Measurements from ENCODE around the gene ZNF708.
"Not testable (repeated sequence)": the region's sequence is repeated elsewhere in the genome, so short reads cannot be mapped to it uniquely, and the experiment has no call there.

The ZNF708 gene

DNA sequence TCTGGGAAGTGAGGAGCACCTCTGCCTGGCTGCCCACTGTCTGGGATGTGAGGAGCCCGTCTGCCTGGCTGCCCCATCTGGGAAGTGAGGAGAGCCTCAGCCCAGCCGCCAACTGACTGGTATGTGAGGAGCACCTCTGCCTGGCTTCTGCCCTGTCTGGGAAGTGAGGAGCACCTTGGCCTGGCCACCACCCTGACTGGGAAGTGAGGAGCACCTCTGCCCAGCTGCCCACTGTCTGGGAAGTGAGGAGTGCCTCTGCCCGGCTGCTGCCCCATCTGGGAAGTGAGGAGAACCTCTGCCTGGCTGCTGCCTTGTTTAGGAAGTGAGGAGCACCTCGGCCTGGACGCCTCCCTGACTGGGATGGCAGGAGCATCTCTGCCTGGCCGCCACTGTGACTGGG lies 64.8 kb downstream of the ZNF708 start:
- Histone ChIP-seq H3K36me3 (ENCODE audit: control insufficient read depth in 1 of 2, insufficient read depth in 2 of 2, low read length in 2 of 2) (no peaks in the 10 kb centered on the region), H3K4me3 (ENCODE audit: low read depth, low read length) (no peak overlapping the region), H2AFZ (ENCODE audit: insufficient read depth, low read length, poor library complexity) (no peak overlapping the region), H2BK12ac (ENCODE audit: low read length) (no peak overlapping the region), H2BK5ac (ENCODE audit: low read depth, low read length, poor library complexity) (no peak overlapping the region), H3K9me3 (ENCODE audit: insufficient read depth, low read depth, low read length) (peaks cover 38% of the 10 kb centered on the region), H3K18ac (ENCODE audit: low read length) (no peak overlapping the region), H4K91ac (ENCODE audit: low read depth, low read length) (no peak overlapping the region), H3K14ac (ENCODE audit: low read length) (no peak overlapping the region), H4K12ac (ENCODE audit: low read depth, low read length) (no peak overlapping the region), H3K9ac (ENCODE audit: low read length) (no peak overlapping the region), H3K79me1 (ENCODE audit: low read length) (no peaks in the 10 kb centered on the region), H3K4ac (ENCODE audit: low read depth, low read length) (no peak overlapping the region), H3K79me2 (ENCODE audit: control insufficient read depth, insufficient read depth, low read length, poor library complexity) (no peaks in the 10 kb centered on the region), H3K4me1 (ENCODE audit: control insufficient read depth in 1 of 2, insufficient read depth in 2 of 2, low read length in 2 of 2) (no peaks in the 10 kb centered on the region), H3K4me2 (ENCODE audit: low read length) (no peak overlapping the region), H2AK5ac (ENCODE audit: low read length) (no peak overlapping the region), H3K27me3 (ENCODE audit: insufficient read depth, low read length) (no peaks in the 10 kb centered on the region), H3K23ac (ENCODE audit: low read length) (no peak overlapping the region), H2BK120ac (ENCODE audit: insufficient read depth, low read length, poor library complexity) (no peak overlapping the region), H3K27ac (ENCODE audit: low read depth, low read length) (no peak overlapping the region), H4K8ac (ENCODE audit: low read depth, low read length) (no peak overlapping the region)
- DNase-seq, result no peak
- no CpG with 5 or more reads among the region's 6 CpGs for WGBS (ENCODE audit: extremely low coverage, insufficient coverage, insufficient read length)

DNA sequence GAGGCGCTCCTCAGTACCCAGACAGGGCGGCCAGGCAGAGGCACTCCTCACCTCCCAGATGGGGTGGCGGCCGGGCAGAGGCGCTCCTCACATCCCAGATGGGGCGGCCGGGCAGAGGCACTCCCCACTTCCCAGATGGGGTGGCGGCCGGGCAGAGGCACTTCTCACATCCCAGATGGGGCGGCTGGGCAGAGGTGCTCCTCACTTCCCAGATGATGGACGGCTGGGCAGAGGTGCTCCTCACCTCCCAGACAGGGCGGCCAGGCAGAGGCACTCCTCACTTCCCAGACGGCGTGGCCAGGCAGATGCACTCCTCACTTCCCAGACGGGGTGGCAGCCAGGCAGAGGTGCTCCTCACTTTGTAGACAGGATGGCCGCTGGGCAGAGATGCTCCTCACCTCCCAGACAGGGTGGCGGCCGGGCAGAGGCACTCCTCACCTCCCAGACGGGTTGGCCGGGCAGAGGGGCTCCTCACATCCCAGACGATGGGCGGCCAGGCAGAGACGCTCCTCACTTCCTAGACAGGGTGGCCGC lies 68.3 kb downstream of the ZNF708 start:
- not testable (repeated sequence) for H3K4me2 ChIP-seq (ENCODE audit: low read length); H3K18ac ChIP-seq (ENCODE audit: low read length); DNase-seq; H3K4me1 ChIP-seq (ENCODE audit: control insufficient read depth in 1 of 2, insufficient read depth in 2 of 2, low read length in 2 of 2); H3K14ac ChIP-seq (ENCODE audit: low read length); H3K36me3 ChIP-seq (ENCODE audit: control insufficient read depth in 1 of 2, insufficient read depth in 2 of 2, low read length in 2 of 2); H2AK5ac ChIP-seq (ENCODE audit: low read length); H3K9ac ChIP-seq (ENCODE audit: low read length); H2BK12ac ChIP-seq (ENCODE audit: low read length); H3K27ac ChIP-seq (ENCODE audit: low read depth, low read length); H2BK5ac ChIP-seq (ENCODE audit: low read depth, low read length, poor library complexity); H2BK120ac ChIP-seq (ENCODE audit: insufficient read depth, low read length, poor library complexity); H3K23ac ChIP-seq (ENCODE audit: low read length); H2AFZ ChIP-seq (ENCODE audit: insufficient read depth, low read length, poor library complexity); H4K91ac ChIP-seq (ENCODE audit: low read depth, low read length); H3K79me2 ChIP-seq (ENCODE audit: control insufficient read depth, insufficient read depth, low read length, poor library complexity); H3K4me3 ChIP-seq (ENCODE audit: low read depth, low read length); H4K12ac ChIP-seq (ENCODE audit: low read depth, low read length); H3K4ac ChIP-seq (ENCODE audit: low read depth, low read length); H3K79me1 ChIP-seq (ENCODE audit: low read length); H4K8ac ChIP-seq (ENCODE audit: low read depth, low read length); H3K27me3 ChIP-seq (ENCODE audit: insufficient read depth, low read length)
- peaks cover 37% of the 10 kb centered on the region for H3K9me3 ChIP-seq (ENCODE audit: insufficient read depth, low read depth, low read length)
- no CpG with 5 or more reads among the region's 24 CpGs for WGBS (ENCODE audit: extremely low coverage, insufficient coverage, insufficient read length)

DNA sequence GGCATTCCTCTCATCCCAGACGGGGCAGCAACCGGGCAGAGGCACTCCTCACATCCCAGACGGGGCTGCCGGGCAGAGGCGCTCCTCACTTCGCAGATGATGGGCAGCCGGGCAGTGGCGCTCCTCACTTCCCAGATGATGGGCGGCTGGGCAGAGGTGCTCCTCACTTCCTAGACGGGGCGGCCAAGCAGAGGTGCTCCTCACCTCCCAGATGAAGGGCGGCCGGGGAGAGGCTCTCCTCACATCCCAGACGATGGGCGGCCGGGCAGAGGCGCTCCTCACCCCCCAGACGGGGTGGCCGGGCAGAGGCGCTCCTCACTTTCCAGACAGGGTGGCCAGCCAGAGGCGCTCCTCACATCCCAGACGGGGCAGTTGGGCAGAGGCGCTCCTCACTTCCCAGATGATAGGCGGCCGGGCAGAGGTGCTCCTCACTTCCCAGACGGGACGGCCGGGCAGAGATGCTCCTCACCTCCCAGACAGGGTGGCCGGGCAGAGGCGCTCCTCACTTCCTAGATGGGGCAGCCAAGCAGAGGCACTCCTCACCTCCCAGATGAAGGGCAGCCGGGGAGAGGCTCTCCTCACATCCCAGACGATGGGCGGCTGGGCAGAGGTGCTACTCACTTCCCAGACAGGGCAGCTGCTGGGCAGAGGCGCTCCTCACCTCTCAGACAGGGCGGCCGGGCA lies 68.9 kb downstream of the ZNF708 start:
- no CpG with 5 or more reads among the region's 36 CpGs for WGBS (ENCODE audit: extremely low coverage, insufficient coverage, insufficient read length)

GRCh38 chr19:21259421-21260124 lies 69.6 kb downstream of the ZNF708 start:
- not testable (repeated sequence) for H3K18ac ChIP-seq (ENCODE audit: low read length)

More for the DNA sequence above, 68.9 kb downstream of the ZNF708 start:
- H3K79me1 ChIP-seq (ENCODE audit: low read length), result no peaks in the 10 kb centered on the region
- no peak overlapping the region for H3K4me2 ChIP-seq (ENCODE audit: low read length)
- H3K4me3 ChIP-seq (ENCODE audit: low read depth, low read length), result no peak overlapping the region
- peaks cover 37% of the 10 kb centered on the region for H3K9me3 ChIP-seq (ENCODE audit: insufficient read depth, low read depth, low read length)
- H2BK120ac ChIP-seq (ENCODE audit: insufficient read depth, low read length, poor library complexity), result no peak overlapping the region
- H2BK5ac ChIP-seq (ENCODE audit: low read depth, low read length, poor library complexity), result no peak overlapping the region
- no peak overlapping the region for H4K8ac ChIP-seq (ENCODE audit: low read depth, low read length)
- no peak overlapping the region for H3K18ac ChIP-seq (ENCODE audit: low read length)
- H3K4ac ChIP-seq (ENCODE audit: low read depth, low read length), result no peak overlapping the region
- no peak overlapping the region for H4K91ac ChIP-seq (ENCODE audit: low read depth, low read length)
- no peak overlapping the region for H4K12ac ChIP-seq (ENCODE audit: low read depth, low read length)
- no peak overlapping the region for H3K14ac ChIP-seq (ENCODE audit: low read length)
- no peak overlapping the region for H3K23ac ChIP-seq (ENCODE audit: low read length)
- H3K36me3 ChIP-seq (ENCODE audit: control insufficient read depth in 1 of 2, insufficient read depth in 2 of 2, low read length in 2 of 2), result no peaks in the 10 kb centered on the region
- H2BK12ac ChIP-seq (ENCODE audit: low read length), result no peak overlapping the region
- H3K27ac ChIP-seq (ENCODE audit: low read depth, low read length), result no peak overlapping the region
- no peaks in the 10 kb centered on the region for H3K27me3 ChIP-seq (ENCODE audit: insufficient read depth, low read length)
- H3K9ac ChIP-seq (ENCODE audit: low read length), result no peak overlapping the region
- H2AFZ ChIP-seq (ENCODE audit: insufficient read depth, low read length, poor library complexity), result no peak overlapping the region
- no peaks in the 10 kb centered on the region for H3K79me2 ChIP-seq (ENCODE audit: control insufficient read depth, insufficient read depth, low read length, poor library complexity)
- no peaks in the 10 kb centered on the region for H3K4me1 ChIP-seq (ENCODE audit: control insufficient read depth in 1 of 2, insufficient read depth in 2 of 2, low read length in 2 of 2)
- DNase-seq, result no peak
- no peak overlapping the region for H2AK5ac ChIP-seq (ENCODE audit: low read length)

More at GRCh38 chr19:21259421-21260124, 69.6 kb downstream of the ZNF708 start:
- not testable (repeated sequence) for H4K8ac ChIP-seq (ENCODE audit: low read depth, low read length); H3K14ac ChIP-seq (ENCODE audit: low read length); H3K27me3 ChIP-seq (ENCODE audit: insufficient read depth, low read length); H3K4me2 ChIP-seq (ENCODE audit: low read length); H3K9ac ChIP-seq (ENCODE audit: low read length); H3K23ac ChIP-seq (ENCODE audit: low read length); H2BK5ac ChIP-seq (ENCODE audit: low read depth, low read length, poor library complexity); H3K4me1 ChIP-seq (ENCODE audit: control insufficient read depth in 1 of 2, insufficient read depth in 2 of 2, low read length in 2 of 2); H2BK12ac ChIP-seq (ENCODE audit: low read length); H4K91ac ChIP-seq (ENCODE audit: low read depth, low read length); H3K36me3 ChIP-seq (ENCODE audit: control insufficient read depth in 1 of 2, insufficient read depth in 2 of 2, low read length in 2 of 2); H2AFZ ChIP-seq (ENCODE audit: insufficient read depth, low read length, poor library complexity); H3K4me3 ChIP-seq (ENCODE audit: low read depth, low read length); H4K12ac ChIP-seq (ENCODE audit: low read depth, low read length); H3K79me2 ChIP-seq (ENCODE audit: control insufficient read depth, insufficient read depth, low read length, poor library complexity); H2BK120ac ChIP-seq (ENCODE audit: insufficient read depth, low read length, poor library complexity); H3K4ac ChIP-seq (ENCODE audit: low read depth, low read length); H3K79me1 ChIP-seq (ENCODE audit: low read length); H2AK5ac ChIP-seq (ENCODE audit: low read length); H3K27ac ChIP-seq (ENCODE audit: low read depth, low read length); DNase-seq
- H3K9me3 ChIP-seq (ENCODE audit: insufficient read depth, low read depth, low read length), result peaks cover 30% of the 10 kb centered on the region
- WGBS (ENCODE audit: extremely low coverage, insufficient coverage, insufficient read length), result no CpG with 5 or more reads among the region's 27 CpGs

All from trophoblast cell (in vitro differentiated cells and primary cell).